Measurements from ENCODE around the gene IFIT1.
"Not testable (repeated sequence)": the region's sequence is repeated elsewhere in the genome, so short reads cannot be mapped to it uniquely, and the experiment has no call there.

IFIT1 gene

DNA sequence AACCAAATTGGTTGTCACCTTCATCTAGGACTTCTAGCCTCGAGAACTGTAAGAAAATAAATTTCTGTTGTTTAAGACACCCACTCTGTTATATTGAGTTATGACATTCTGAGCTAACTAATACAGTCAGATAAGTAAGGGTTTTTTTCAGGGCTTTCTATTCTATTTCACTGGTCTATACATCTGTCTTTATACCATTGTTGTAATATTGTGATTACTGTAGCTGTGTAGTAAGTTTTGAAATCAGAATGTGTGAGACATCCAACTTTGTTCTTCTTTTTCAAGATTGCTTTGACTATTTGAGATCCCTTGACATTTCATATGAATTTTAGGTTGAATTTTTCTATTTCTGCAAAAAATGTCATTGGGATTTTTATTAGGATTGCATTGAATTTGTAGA lies 7.5 kb downstream of the IFIT1 start:
- TF ChIP-seq, protein P1, sequence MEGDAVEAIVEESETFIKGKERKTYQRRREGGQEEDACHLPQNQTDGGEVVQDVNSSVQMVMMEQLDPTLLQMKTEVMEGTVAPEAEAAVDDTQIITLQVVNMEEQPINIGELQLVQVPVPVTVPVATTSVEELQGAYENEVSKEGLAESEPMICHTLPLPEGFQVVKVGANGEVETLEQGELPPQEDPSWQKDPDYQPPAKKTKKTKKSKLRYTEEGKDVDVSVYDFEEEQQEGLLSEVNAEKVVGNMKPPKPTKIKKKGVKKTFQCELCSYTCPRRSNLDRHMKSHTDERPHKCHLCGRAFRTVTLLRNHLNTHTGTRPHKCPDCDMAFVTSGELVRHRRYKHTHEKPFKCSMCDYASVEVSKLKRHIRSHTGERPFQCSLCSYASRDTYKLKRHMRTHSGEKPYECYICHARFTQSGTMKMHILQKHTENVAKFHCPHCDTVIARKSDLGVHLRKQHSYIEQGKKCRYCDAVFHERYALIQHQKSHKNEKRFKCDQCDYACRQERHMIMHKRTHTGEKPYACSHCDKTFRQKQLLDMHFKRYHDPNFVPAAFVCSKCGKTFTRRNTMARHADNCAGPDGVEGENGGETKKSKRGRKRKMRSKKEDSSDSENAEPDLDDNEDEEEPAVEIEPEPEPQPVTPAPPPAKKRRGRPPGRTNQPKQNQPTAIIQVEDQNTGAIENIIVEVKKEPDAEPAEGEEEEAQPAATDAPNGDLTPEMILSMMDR (IDR thresholded peaks at IDR 0.05; ENCODE audit: insufficient read depth, low read depth, low read length, missing control alignments), result no peak
- no peak overlapping the region for H3K4me3 ChIP-seq (ENCODE audit: low read length)
- DNase-seq (ENCODE audit: low read depth), result no peak

DNA sequence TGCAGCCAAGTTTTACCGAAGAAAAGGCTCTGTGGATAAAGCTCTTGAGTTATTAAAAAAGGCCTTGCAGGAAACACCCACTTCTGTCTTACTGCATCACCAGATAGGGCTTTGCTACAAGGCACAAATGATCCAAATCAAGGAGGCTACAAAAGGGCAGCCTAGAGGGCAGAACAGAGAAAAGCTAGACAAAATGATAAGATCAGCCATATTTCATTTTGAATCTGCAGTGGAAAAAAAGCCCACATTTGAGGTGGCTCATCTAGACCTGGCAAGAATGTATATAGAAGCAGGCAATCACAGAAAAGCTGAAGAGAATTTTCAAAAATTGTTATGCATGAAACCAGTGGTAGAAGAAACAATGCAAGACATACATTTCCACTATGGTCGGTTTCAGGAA lies 10.6 kb downstream of the IFIT1 start:
- no peak overlapping the region for H3K4me3 ChIP-seq (ENCODE audit: low read length)
- no peak for DNase-seq (ENCODE audit: low read depth)
- TF ChIP-seq, protein P1 (IDR thresholded peaks at IDR 0.05; ENCODE audit: insufficient read depth, low read depth, low read length, missing control alignments), result no peak

DNA sequence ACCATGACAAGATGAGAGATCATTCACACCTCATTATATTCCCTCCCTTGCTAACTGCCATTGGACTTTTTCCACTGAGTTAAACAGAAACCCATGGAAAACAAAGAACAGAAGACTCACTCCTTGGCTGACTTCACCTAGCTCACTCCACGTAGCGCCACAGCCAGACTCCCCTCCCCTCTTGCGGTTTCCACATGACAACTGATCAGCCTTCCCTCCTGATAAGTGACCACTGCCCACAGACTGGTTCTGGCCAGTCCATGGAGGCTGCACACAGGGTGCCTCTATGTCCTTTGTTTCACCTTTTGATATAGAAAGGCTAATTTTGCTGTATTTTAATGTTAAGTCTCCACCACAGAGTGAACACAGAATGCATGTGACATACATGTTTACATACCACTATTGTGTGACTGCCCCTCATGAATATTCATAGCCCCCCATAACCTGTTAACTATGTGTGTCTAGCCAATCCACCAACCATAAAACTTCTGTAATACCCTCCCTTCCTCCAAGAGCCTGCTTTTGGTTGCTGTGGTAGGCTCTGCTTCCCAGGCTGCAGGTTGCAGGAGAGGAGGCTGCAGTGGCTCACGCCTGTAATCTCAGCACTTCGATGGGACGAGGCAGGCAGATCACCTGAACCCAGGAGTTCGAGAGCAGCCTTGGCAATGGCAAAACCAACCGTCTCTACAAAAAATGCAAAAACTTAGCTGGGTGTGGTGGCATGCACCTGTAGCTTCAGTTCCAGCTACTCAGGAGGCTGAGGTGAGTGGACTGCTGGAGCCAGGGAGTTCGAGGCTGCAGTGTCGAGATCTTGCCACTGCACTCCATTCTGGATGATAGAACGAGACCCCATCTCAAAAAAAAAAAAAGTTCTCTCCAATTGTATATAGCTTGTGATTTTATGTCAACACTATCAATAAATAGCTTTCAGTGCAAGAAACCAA lies 12.0 kb downstream of the IFIT1 start:
- TF ChIP-seq, protein P1 (IDR thresholded peaks at IDR 0.05; ENCODE audit: insufficient read depth, low read depth, low read length, missing control alignments), result no peak
- DNase-seq (ENCODE audit: low read depth), result no peak
- no peak overlapping the region for H3K4me3 ChIP-seq (ENCODE audit: low read length)

DNA sequence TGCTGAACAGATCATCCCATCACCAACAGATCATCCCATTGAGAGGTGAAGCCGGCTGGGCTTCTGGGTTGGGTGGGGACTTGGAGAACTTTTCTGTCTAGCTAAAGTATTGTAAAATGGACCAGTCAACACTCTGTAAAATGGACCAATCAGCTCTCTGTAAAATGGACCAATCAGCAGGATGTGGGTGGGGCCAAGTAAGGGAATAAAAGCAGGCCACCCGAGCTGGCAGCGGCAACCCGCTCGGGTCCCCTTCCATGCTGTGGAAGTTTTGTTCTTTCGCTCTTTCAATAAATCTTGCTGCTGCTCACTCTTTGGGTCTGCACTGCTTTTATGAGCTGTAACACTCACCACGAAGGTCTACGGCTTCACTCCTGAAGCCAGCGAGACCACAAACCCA lies 13.8 kb downstream of the IFIT1 start:
- DNase-seq (ENCODE audit: low read depth); H3K4me3 ChIP-seq (ENCODE audit: low read length): not testable (repeated sequence)

DNA sequence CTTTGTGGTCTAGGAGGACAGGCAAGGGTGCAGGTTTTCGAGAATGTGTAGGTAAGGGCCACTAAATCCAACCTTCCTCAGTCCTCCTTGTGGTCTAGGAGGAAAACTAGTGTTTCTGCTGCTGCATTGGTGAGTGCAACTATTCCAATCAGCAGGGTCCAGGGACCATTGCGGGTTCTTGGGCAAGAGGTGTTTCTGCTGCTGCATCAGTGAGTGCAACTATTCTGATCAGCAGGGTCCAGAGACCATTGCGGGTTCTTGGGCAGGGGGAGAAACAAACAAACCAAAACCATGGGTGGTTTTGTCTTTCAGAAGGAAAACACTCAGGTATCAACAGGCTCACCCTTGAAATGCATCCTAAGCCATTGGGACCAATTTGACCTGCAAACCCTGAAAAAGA lies 15.4 kb downstream of the IFIT1 start:
- DNase-seq (ENCODE audit: low read depth); H3K4me3 ChIP-seq (ENCODE audit: low read length): not testable (repeated sequence)

DNA sequence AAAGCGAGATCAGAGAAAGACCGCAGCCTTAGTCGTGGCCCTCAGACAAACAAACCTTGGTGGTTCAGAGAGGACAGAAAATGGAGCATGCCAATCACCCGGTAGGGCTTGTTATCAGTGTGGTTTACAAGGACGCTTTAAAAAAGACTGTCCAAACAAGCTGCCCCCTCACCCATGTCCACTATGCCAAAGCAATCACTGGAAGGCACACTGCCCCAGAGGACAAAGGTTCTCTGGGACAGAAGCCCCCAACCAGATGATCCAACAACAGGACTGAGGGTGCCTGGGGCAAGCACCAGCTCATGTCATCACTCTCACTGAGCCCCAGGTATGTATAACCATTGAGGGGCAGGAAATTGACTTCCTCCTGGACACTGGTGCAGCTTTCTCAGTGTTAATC lies 16.9 kb downstream of the IFIT1 start:
- not testable (repeated sequence) for DNase-seq (ENCODE audit: low read depth); H3K4me3 ChIP-seq (ENCODE audit: low read length)

DNA sequence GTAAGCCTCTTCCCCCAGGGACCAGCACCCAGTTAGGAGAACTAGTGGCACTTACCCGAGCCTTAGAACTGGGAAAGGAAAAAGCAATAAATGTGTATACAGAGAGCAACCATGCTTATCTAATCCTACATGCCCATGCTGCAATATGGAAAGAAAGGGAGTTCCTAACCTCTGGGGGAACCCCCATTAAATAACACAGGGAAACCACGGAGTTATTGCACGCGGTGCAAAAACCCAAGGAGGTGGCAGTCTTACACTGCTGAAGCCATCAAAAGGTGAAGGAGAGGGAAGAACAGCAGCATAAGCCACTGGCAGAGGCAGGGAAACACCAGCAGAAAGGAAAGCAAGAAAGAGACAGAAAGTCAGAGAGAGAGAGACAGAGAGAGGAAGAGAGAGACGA lies 18.1 kb downstream of the IFIT1 start:
- not testable (repeated sequence) for DNase-seq (ENCODE audit: low read depth)

DNA sequence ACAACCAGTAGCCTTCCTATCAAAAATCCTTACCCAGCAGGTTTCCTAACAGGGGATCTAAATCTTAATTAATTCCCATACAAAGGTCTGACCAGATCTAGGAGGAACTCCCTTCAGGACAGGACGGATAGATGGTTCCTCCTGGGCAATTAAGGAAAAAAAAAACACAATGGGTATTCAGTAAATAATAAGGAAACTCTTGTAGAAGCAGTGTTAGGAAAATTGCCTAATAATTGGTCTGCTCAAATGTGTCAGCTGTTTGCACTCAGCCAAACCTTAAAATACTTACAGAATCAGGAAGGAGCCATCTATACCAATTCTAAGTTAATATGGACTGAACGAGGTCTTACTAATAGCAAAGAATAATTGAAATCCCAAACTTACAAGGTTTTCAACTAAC lies 18.7 kb downstream of the IFIT1 start:
- not testable (repeated sequence) for DNase-seq (ENCODE audit: low read depth); H3K4me3 ChIP-seq (ENCODE audit: low read length)

More for the DNA sequence above, 18.1 kb downstream of the IFIT1 start:
- not testable (repeated sequence) for H3K4me3 ChIP-seq (ENCODE audit: low read length)

DNA sequence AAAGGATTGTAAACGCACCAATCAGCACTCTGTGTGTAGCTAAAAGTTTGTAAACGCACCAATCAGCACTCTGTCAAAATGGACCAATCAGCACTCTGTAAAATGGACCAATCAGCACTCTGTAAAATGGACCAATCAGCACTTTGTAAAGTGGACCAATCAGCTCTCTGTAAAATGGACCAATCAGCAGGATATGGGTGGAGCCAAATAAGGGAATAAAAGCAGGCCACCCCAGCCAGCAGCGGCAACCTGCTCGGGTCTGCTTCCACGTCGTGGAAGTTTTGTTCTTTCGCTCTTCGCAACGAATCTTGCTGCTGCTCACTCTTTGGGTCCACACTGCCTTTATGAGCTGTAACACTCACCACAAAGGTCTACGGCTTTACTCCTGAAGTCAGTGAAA lies 19.9 kb downstream of the IFIT1 start:
- not testable (repeated sequence) for H3K4me3 ChIP-seq (ENCODE audit: low read length); DNase-seq (ENCODE audit: low read depth)

DNA sequence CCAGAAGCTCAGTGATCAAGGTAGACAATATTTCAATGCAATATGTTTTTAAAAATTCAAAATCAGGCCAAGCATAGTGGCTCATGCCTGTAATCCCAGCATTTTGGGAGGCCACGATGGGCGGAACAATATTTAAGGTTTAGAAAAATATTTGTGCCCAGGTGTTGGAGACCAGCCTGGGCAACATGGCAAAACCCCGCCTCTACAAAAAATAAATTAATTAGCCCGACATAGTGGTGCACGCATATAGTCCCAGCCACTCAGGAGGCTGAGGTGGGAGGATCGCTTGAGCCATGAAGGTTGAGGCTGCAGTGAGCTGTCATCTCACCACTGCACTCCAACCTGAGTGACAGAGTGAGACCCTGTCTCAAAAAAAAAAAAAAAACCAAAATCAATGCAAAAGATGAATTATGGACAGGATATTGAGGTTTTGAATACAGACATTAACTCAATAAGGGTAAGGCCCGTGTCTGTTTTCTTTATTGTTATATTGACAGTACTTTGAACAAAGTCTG lies 21.0 kb downstream of the IFIT1 start:
- TF ChIP-seq, protein P1 (IDR thresholded peaks at IDR 0.05; ENCODE audit: insufficient read depth, low read depth, low read length, missing control alignments), result no peak
- no peak overlapping the region for H3K4me3 ChIP-seq (ENCODE audit: low read length)

More for the DNA sequence above, 21.0 kb downstream of the IFIT1 start:
- DNase-seq (ENCODE audit: low read depth), result no peak

All from epithelial cell of esophagus (primary cell).